ENCODE measurements around the gene ANAPC15.

ANAPC15 gene

GRCh38 chr11:72088076-72088808 is 24.3 kb downstream of the ANAPC15 start:
- Histone ChIP-seq H3K27me3 (ENCODE audit: control insufficient read depth, low read length) (no peaks in the 10 kb centered on the region), H3K4me2 (ENCODE audit: low read length) (no peak overlapping the region), H3K4me3 (ENCODE audit: low read length) (no peak overlapping the region), H3F3A (ENCODE audit: control insufficient read depth, insufficient read depth) (peaks cover 5% of the 10 kb centered on the region; the same call in 1 of the 2 replicates), H3K27ac (ENCODE audit: low read depth, low read length) (no peak overlapping the region), H4K20me1 (ENCODE audit: control insufficient read depth, insufficient read depth, low read depth, low read length) (no peaks in the 10 kb centered on the region), H3K4me1 (ENCODE audit: control insufficient read depth, low read length) (peaks cover 14% of the 10 kb centered on the region), H3K36me3 (ENCODE audit: control insufficient read depth, low read length) (peaks cover 17% of the 10 kb centered on the region), H3K9me2 (replicated peaks; ENCODE audit: control insufficient read depth, low read length) (no peaks in the 10 kb centered on the region), H3K79me2 (ENCODE audit: control insufficient read depth, low read length) (peaks cover 3% of the 10 kb centered on the region; the same call in 1 of the 2 replicates), H3K9me3 (ENCODE audit: control insufficient read depth, insufficient read depth, low read length) (no peaks in the 10 kb centered on the region)
- TF ChIP-seq EZH2phosphoT487 (IDR thresholded peaks at IDR 0.05; ENCODE audit: borderline replicate concordance, low read length), result no peak
- TF ChIP-seq CTCF (IDR thresholded peaks at IDR 0.05; ENCODE audit: low read depth, low read length, poor library complexity, severe bottlenecking), result no peak

DNA sequence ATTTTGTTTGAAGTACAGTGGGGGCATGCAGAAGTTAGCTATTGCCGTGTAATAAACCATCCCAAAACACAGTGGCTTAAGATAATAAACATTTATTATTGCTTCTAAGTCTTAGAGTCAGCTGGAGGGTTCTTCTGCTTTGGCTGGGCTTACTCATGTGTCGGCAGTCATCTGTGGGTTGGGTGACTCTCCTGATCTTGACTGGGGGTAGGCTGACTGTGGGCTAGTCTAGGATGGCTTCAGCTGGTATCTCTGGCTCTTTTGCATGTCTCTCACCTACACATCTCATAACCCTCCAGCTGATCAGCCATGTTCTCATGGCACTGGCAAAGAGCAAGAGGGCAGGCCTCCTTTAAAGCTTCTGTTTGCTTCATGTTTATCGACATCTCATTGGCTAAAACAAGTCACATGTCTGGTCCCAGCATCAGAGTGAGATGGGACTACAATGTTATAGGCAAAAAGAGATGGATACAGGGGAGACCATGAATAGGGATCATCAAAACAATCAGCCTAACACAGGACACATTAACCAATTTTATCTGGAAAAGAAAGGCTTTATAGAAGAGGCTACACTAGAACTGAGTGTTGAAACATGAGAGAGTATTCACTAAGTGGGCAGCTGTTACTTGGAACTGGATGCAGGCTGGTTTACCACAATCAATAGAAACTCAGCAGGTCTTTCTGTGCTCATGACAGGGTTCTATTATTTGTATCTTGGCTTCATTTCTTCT is 26.7 kb downstream of the ANAPC15 start:
- no peaks in the 10 kb centered on the region for H3K27me3 ChIP-seq (ENCODE audit: control insufficient read depth, low read length)
- H3K4me2 ChIP-seq (ENCODE audit: low read length), result no peak overlapping the region
- no peak for TF ChIP-seq EZH2phosphoT487 (IDR thresholded peaks at IDR 0.05; ENCODE audit: borderline replicate concordance, low read length)
- no peak for TF ChIP-seq CTCF (IDR thresholded peaks at IDR 0.05; ENCODE audit: low read depth, low read length, poor library complexity, severe bottlenecking)
- no peak overlapping the region for H3K4me3 ChIP-seq (ENCODE audit: low read length)
- H3K79me2 ChIP-seq (ENCODE audit: control insufficient read depth, low read length), result peaks cover under 1% of the 10 kb centered on the region; the same call in 1 of the 2 replicates
- no peaks in the 10 kb centered on the region for H3K9me3 ChIP-seq (ENCODE audit: control insufficient read depth, insufficient read depth, low read length)
- no peaks in the 10 kb centered on the region for H3K9me2 ChIP-seq (replicated peaks; ENCODE audit: control insufficient read depth, low read length)
- no peak overlapping the region for H3K27ac ChIP-seq (ENCODE audit: low read depth, low read length)
- peaks cover 19% of the 10 kb centered on the region for H3K4me1 ChIP-seq (ENCODE audit: control insufficient read depth, low read length)
- H3F3A ChIP-seq (ENCODE audit: control insufficient read depth, insufficient read depth), result peaks cover 6% of the 10 kb centered on the region; the same call in 1 of the 2 replicates
- H4K20me1 ChIP-seq (ENCODE audit: control insufficient read depth, insufficient read depth, low read depth, low read length), result no peaks in the 10 kb centered on the region
- peaks cover 13% of the 10 kb centered on the region for H3K36me3 ChIP-seq (ENCODE audit: control insufficient read depth, low read length)

DNA sequence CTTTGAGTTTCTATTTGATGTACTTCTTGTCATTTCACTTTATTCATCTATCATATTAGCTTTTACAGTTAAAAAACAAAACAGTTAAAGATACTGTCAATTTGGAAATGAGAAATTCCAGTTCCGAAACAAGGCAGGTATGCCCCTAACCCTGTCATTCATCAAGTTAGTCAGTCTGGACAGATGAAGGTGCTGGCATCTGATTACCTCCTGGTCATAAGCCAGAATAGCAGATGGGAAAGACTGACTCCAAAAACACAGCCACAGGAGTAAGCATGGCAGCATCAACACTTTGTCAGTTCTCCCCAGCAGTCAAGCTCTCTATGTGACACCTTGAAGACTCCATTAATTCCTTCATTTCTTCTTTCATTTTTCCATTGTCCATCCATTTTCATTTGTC is 27.5 kb downstream of the ANAPC15 start:
- H3K4me2 ChIP-seq (ENCODE audit: low read length), result no peak overlapping the region
- no peak for TF ChIP-seq CTCF (IDR thresholded peaks at IDR 0.05; ENCODE audit: low read depth, low read length, poor library complexity, severe bottlenecking)
- no peak for TF ChIP-seq EZH2phosphoT487 (IDR thresholded peaks at IDR 0.05; ENCODE audit: borderline replicate concordance, low read length)

More for the DNA sequence above, 27.5 kb downstream of the ANAPC15 start:
- peaks cover 3% of the 10 kb centered on the region for H3K79me2 ChIP-seq (ENCODE audit: control insufficient read depth, low read length)
- H3K4me3 ChIP-seq (ENCODE audit: low read length), result no peak overlapping the region
- no peaks in the 10 kb centered on the region for H3K9me3 ChIP-seq (ENCODE audit: control insufficient read depth, insufficient read depth, low read length)
- H4K20me1 ChIP-seq (ENCODE audit: control insufficient read depth, insufficient read depth, low read depth, low read length), result no peaks in the 10 kb centered on the region
- H3K4me1 ChIP-seq (ENCODE audit: control insufficient read depth, low read length), result peaks cover 19% of the 10 kb centered on the region
- H3K27me3 ChIP-seq (ENCODE audit: control insufficient read depth, low read length), result no peaks in the 10 kb centered on the region
- H3K9me2 ChIP-seq (replicated peaks; ENCODE audit: control insufficient read depth, low read length), result no peaks in the 10 kb centered on the region
- H3F3A ChIP-seq (ENCODE audit: control insufficient read depth, insufficient read depth), result peaks cover 6% of the 10 kb centered on the region; the same call in 1 of the 2 replicates
- no peak overlapping the region for H3K27ac ChIP-seq (ENCODE audit: low read depth, low read length)
- H3K36me3 ChIP-seq (ENCODE audit: control insufficient read depth, low read length), result peaks cover 5% of the 10 kb centered on the region

All from DOHH2 (cell line).